DMS79 treated with DMSO at 0.1 percent for 48 hours (cell line): ENCODE measurements around the gene PFN3.

Experiments
- DNase-seq: peaks from one replicate; lab custom pipeline; 2025; lab: John Stamatoyannopoulos, UW

PFN3 gene

GRCh38 chr5:177373806-177374205 lies 26.7 kb downstream of the PFN3 start:
- DNase-seq, result no peak

GRCh38 chr5:177372910-177373309 lies 27.6 kb downstream of the PFN3 start:
- no peak for DNase-seq

GRCh38 chr5:177372034-177372896 lies 28.2 kb downstream of the PFN3 start:
- DNase-seq, result no peak

GRCh38 chr5:177371120-177372033 lies 29.1 kb downstream of the PFN3 start:
- no peak for DNase-seq

GRCh38 chr5:177370488-177371119 lies 29.9 kb downstream of the PFN3 start:
- peak; percentile 34 for DNase-seq

- DNase-seq, result no peak
These were observed 30.6 kb downstream of the PFN3 start for GRCh38 chr5:177369645-177370440.

GRCh38 chr5:177368869-177369644 lies 31.4 kb downstream of the PFN3 start:
- DNase-seq, result no peak

GRCh38 chr5:177367981-177368868 lies 32.2 kb downstream of the PFN3 start:
- DNase-seq, result no peak

GRCh38 chr5:177367323-177367848 lies 33.1 kb downstream of the PFN3 start:
- DNase-seq, result no peak

- DNase-seq, result no peak
These were observed 33.7 kb downstream of the PFN3 start for GRCh38 chr5:177366528-177367322.

- DNase-seq, result no peak
These were observed 34.5 kb downstream of the PFN3 start for GRCh38 chr5:177365845-177366527.

GRCh38 chr5:177364159-177364962 lies 36.1 kb downstream of the PFN3 start:
- no peak for DNase-seq

GRCh38 chr5:177363565-177363964 lies 36.9 kb downstream of the PFN3 start:
- DNase-seq, result no peak

- peak; percentile 52 for DNase-seq
These were observed 37.6 kb downstream of the PFN3 start for GRCh38 chr5:177362610-177363507.

GRCh38 chr5:177362292-177362609 lies 38.2 kb downstream of the PFN3 start:
- no peak for DNase-seq
